H1 (cell line): ENCODE data around the gene A4GALT. TPM values are rescaled to one million over a fixed set of nuclear protein-coding genes. Genes with fewer than 3 reads are reported as not detected.

ENCODE experiments used
- CTCF ChIA-PET: fragments of 300-600 bp; sonication (Branson Sonifier 250); formaldehyde crosslinking; loops from one replicate; lab custom pipeline; 2021; ENCODE audit not compliant: partially characterized antibody; lab: Charles Lee
- POLR2A ChIA-PET: fragments of 300-600 bp; sonication (Branson Sonifier 250); formaldehyde crosslinking; loops from one replicate; lab custom pipeline; 2021; ENCODE audit warnings: inconsistent platforms; ENCODE audit not compliant: partially characterized antibody; lab: Charles Lee
- DNase-seq, 2 experiments: peaks; one replicate each; pipeline versions ENCODE4 v3.0.0 to v3.0.0-alpha.2; 2010 to 2022; ENCODE audit warnings: low spot score in 2 of 2, low read depth in 1 of 2, mixed read lengths in 1 of 2
- FAIRE-seq: peaks from 2 replicates; lab custom pipeline; 2011; peaks lifted over from hg19 to GRCh38; lab: Jason Lieb, UNC
- H2AFZ ChIP-seq: 2 replicates; pipeline ENCODE4 v1.8.1; 2012; ENCODE audit warnings: low read length, inconsistent platforms
- H2AK5ac ChIP-seq: 2 replicates; pipeline ENCODE4 v1.6.1; 2013; ENCODE audit warnings: low read depth, low read length
- H2BK120ac ChIP-seq: replicated peaks from 2 replicates; pipeline ENCODE3; 2013; ENCODE audit warnings: low read depth, low read length, inconsistent platforms
- H2BK12ac ChIP-seq: 2 replicates; pipeline ENCODE4 v1.6.1; 2013; ENCODE audit warnings: low read depth, low read length
- H2BK15ac ChIP-seq: 2 replicates; pipeline ENCODE4 v1.6.1; 2013; ENCODE audit warnings: low read length
- H2BK20ac ChIP-seq: 2 replicates; pipeline ENCODE4 v1.6.1; 2013; ENCODE audit warnings: low read length
- H2BK5ac ChIP-seq: 2 replicates; pipeline ENCODE4 v1.6.1; 2013; ENCODE audit warnings: low read depth, low read length
- H3K14ac ChIP-seq: 2 replicates; pipeline ENCODE4 v1.6.1; 2013; ENCODE audit warnings: inconsistent platforms; ENCODE audit not compliant: insufficient read length
- H3K18ac ChIP-seq: 2 replicates; pipeline ENCODE4 v1.6.1; 2013; ENCODE audit warnings: low read length; ENCODE audit errors: extremely low read depth
- H3K23ac ChIP-seq: 2 replicates; pipeline ENCODE4 v1.6.1; 2013; ENCODE audit warnings: inconsistent platforms; ENCODE audit not compliant: insufficient read length
- H3K23me2 ChIP-seq: 2 replicates; pipeline ENCODE4 v1.6.1; 2013; ENCODE audit warnings: low read depth, low read length
- H3K27ac ChIP-seq: 2 replicates; pipeline ENCODE4 v1.6.1; 2011; ENCODE audit warnings: low read depth, low read length, inconsistent platforms
- H3K27me3 ChIP-seq, 4 experiments: replicated peaks in 1 of 4; 1 replicate in 1 of 4; 2 replicates in 3 of 4; pipeline versions ENCODE4 v1.6.1 to v1.8.1; 2011 to 2013; ENCODE audit warnings: low read length in 3 of 4, mild to moderate bottlenecking in 3 of 4, inconsistent platforms in 2 of 4, mixed read lengths in 2 of 4, moderate library complexity in 1 of 4; ENCODE audit not compliant: control insufficient read depth in 3 of 4, insufficient read depth in 3 of 4; ENCODE audit errors: extremely low read depth in 1 of 4
- H3K36me3 ChIP-seq, 4 experiments: 2 replicates each; pipeline versions ENCODE4 v1.6.1 to v1.8.1; 2011 to 2013; ENCODE audit warnings: mild to moderate bottlenecking in 4 of 4, low read length in 3 of 4, moderate library complexity in 2 of 4, control low read depth in 1 of 4, inconsistent platforms in 1 of 4; ENCODE audit not compliant: insufficient read depth in 4 of 4, control insufficient read depth in 2 of 4
- H3K4ac ChIP-seq: replicated peaks from 2 replicates; pipeline ENCODE3; 2013; ENCODE audit warnings: low read length, low read depth, mixed read lengths, inconsistent platforms; ENCODE audit not compliant: insufficient read length
- H3K4me1 ChIP-seq, 4 experiments: replicated peaks in 1 of 4; 1 replicate in 1 of 4; 2 replicates in 3 of 4; pipeline versions ENCODE4 v1.6.1 to v1.8.1; 2011 to 2013; ENCODE audit warnings: low read length in 3 of 4, inconsistent platforms in 2 of 4, mixed read lengths in 1 of 4; ENCODE audit not compliant: insufficient read depth in 4 of 4, control insufficient read depth in 3 of 4
- H3K4me2 ChIP-seq, 2 experiments: 2 replicates each; pipeline versions ENCODE4 v1.6.1 to v1.8.1; 2011 to 2013; ENCODE audit warnings: low read depth in 2 of 2, low read length in 2 of 2, control low read depth in 1 of 2, inconsistent platforms in 1 of 2, mild to moderate bottlenecking in 1 of 2; ENCODE audit not compliant: insufficient read depth in 1 of 2
- H3K4me3 ChIP-seq, 4 experiments: fragments of 200-600, 300-600 bp in 1 of 4; sonication (generic), shearing (Covaris generic), sonication (Bioruptor Twin) in 1 of 4; 2 replicates each; pipeline versions ENCODE4 v1.5.1 to v1.8.1; 2011 to 2016; ENCODE audit warnings: low read length in 4 of 4, low read depth in 3 of 4, control low read depth in 2 of 4, inconsistent platforms in 2 of 4, mild to moderate bottlenecking in 2 of 4, mixed read lengths in 1 of 4, moderate library complexity in 1 of 4; ENCODE audit not compliant: insufficient read depth in 2 of 4; ENCODE audit errors: extremely low read depth in 1 of 4
- H3K56ac ChIP-seq: replicated peaks from 2 replicates; pipeline ENCODE3; 2013; ENCODE audit warnings: low read depth, mild to moderate bottlenecking, mixed read lengths, low read length, inconsistent platforms; ENCODE audit not compliant: insufficient read length
- H3K79me1 ChIP-seq: 2 replicates; pipeline ENCODE4 v1.6.1; 2013; ENCODE audit warnings: low read depth, low read length, control low read depth
- H3K79me2 ChIP-seq, 2 experiments: 2 replicates each; pipeline versions ENCODE4 v1.6.1 to v1.8.1; 2012 to 2013; ENCODE audit warnings: low read length in 2 of 2, mild to moderate bottlenecking in 2 of 2, inconsistent platforms in 1 of 2; ENCODE audit not compliant: insufficient read depth in 2 of 2, control insufficient read depth in 1 of 2
- H3K9ac ChIP-seq, 4 experiments: replicated peaks in 1 of 4; 1 replicate in 1 of 4; 2 replicates in 3 of 4; pipeline versions ENCODE4 v1.6.1 to v1.8.1; 2011 to 2013; ENCODE audit warnings: low read depth in 3 of 4, low read length in 3 of 4, control low read depth in 2 of 4, mild to moderate bottlenecking in 2 of 4, moderate library complexity in 2 of 4, inconsistent platforms in 1 of 4; ENCODE audit errors: extremely low read depth in 1 of 4
- H3K9me3 ChIP-seq, 2 experiments: 2 replicates each; pipeline versions ENCODE4 v1.6.1 to v1.8.1; 2012 to 2013; ENCODE audit warnings: mild to moderate bottlenecking in 2 of 2, moderate library complexity in 2 of 2, control low read depth in 1 of 2, inconsistent platforms in 1 of 2, low read depth in 1 of 2, low read length in 1 of 2, mixed read lengths in 1 of 2; ENCODE audit not compliant: insufficient read depth in 2 of 2
- H4K20me1 ChIP-seq, 2 experiments: replicated peaks in 1 of 2; 2 replicates each; pipeline versions ENCODE3 to v1.8.1; 2011 to 2013; ENCODE audit warnings: inconsistent platforms in 2 of 2, low read length in 2 of 2, mild to moderate bottlenecking in 1 of 2; ENCODE audit not compliant: insufficient read depth in 2 of 2, control insufficient read depth in 1 of 2
- H4K5ac ChIP-seq: 2 replicates; pipeline ENCODE4 v1.6.1; 2013; ENCODE audit warnings: low read length, low read depth, mixed read lengths, inconsistent platforms; ENCODE audit not compliant: insufficient read length
- H4K8ac ChIP-seq: 2 replicates; pipeline ENCODE4 v1.8.0; 2013; ENCODE audit warnings: mild to moderate bottlenecking, moderate library complexity, low read length, inconsistent platforms; ENCODE audit not compliant: insufficient read depth; ENCODE audit errors: extremely low read depth
- H4K91ac ChIP-seq: replicated peaks from 2 replicates; pipeline ENCODE3; 2013; ENCODE audit warnings: low read length, mixed read lengths, inconsistent platforms; ENCODE audit not compliant: insufficient read length
- BACH1 ChIP-seq: IDR thresholded peaks from 2 replicates; pipeline ENCODE4 v1.6.1; 2012; ENCODE audit warnings: low read length, improper control_type of control experiment
- EZH2 ChIP-seq: fragments of 200-600 bp; sonication (generic); IDR thresholded peaks from 2 replicates; pipeline ENCODE4 v1.7.1; 2012; ENCODE audit warnings: low read depth, mild to moderate bottlenecking, moderate library complexity, low read length, inconsistent platforms; ENCODE audit not compliant: severe bottlenecking
- JUND ChIP-seq: IDR thresholded peaks from 2 replicates; pipeline ENCODE4 v1.6.1; 2011; ENCODE audit warnings: mild to moderate bottlenecking, improper control_type of control experiment, low read length
- SAP30 ChIP-seq: fragments of 300-600 bp; sonication (generic); IDR thresholded peaks from 2 replicates; pipeline ENCODE4 v1.7.1; 2012; ENCODE audit warnings: low read length, moderate library complexity, mild to moderate bottlenecking, inconsistent platforms; ENCODE audit not compliant: insufficient read depth, insufficient replicate concordance
- SIX5 ChIP-seq: IDR thresholded peaks from 2 replicates; pipeline ENCODE4 v1.6.1; 2011; ENCODE audit warnings: mild to moderate bottlenecking, low read depth, low read length
- WGBS, 2 experiments: shearing (Covaris generic) in 1 of 2; methylation state at CpG; one replicate each; pipeline versions ENCODE4 v1.1.6 to v1.1.7; 2013 to 2015; ENCODE audit warnings: low lambda C conversion rate in 2 of 2, mixed read lengths in 2 of 2, inconsistent platforms in 1 of 2, low coverage in 1 of 2, missing lambda C conversion rate in 1 of 2; ENCODE audit not compliant: insufficient replicate concordance in 2 of 2, insufficient coverage in 1 of 2, insufficient read length in 1 of 2; ENCODE audit errors: extremely low coverage in 1 of 2, missing lambda C conversion rate in 1 of 2; 5-methylcytosine and 5-hydroxymethylcytosine counted together
- polyA plus RNA-seq, 7 experiments: library from polyadenylated mRNA; depleted of rRNA in 3 of 7; stranded (reverse) in 5 of 7; unstranded in 2 of 7; fragments of >200 nt in 5 of 7; fragments of 200-250 nt in 2 of 7; gene quantifications; 1 replicate in 5 of 7; 2 replicates in 1 of 7; 4 replicates in 1 of 7; pipeline versions ENCODE4 v1.2.1 to v1.2.3, GENCODE V29; 2011 to 2013; ENCODE audit warnings: missing spikeins in 2 of 7, mixed read lengths in 2 of 7
- total RNA-seq: library from RNA; stranded (reverse); fragmentation: NEBNext Ultra II Directional; extraction: Animal tissue kit (Norgen Biotek cat#: 25700); gene quantifications from 2 replicates; pipeline ENCODE4 v1.2.1, GENCODE V29; 2021

The A4GALT gene
- total and polyA plus RNA-seq, 2 of the 8 experiments (the other 6 are each of a cell fraction or from before 2014, with no cell fraction given): 7.2 to 13.8 TPM

GRCh38 chr22:42670046-42670445, 50.6 kb downstream of the A4GALT start:
- no peak overlapping the region for H4K8ac ChIP-seq
- 87% methylated on average over 4 of the region's 4 CpGs; no CpG with 5 or more reads in 1 of the 2 experiments for WGBS, 2 experiments
- no peaks in the 10 kb centered on the region for H3K9me3 ChIP-seq
- H4K20me1 ChIP-seq: no peaks in the 10 kb centered on the region
- no peaks in the 10 kb centered on the region for H3K27me3 ChIP-seq
- no peak overlapping the region for H3K4ac ChIP-seq
- no peak overlapping the region for H3K23ac ChIP-seq
- no peak overlapping the region for H3K18ac ChIP-seq
- no peaks in the 10 kb centered on the region for H3K36me3 ChIP-seq
- H3K79me2 ChIP-seq: no peaks in the 10 kb centered on the region
- CTCF ChIA-PET: no interaction called here
- no peak overlapping the region for H3K4me2 ChIP-seq
- POLR2A ChIA-PET: interaction anchor here (1.2 kb wide), 1 partner anchor 19 kb away, joined by 3 read pairs; no protein-coding TSS in a partner anchor
- H2BK120ac ChIP-seq: no peak overlapping the region
- H2BK20ac ChIP-seq: no peak overlapping the region
- FAIRE-seq: no peak
- H2AK5ac ChIP-seq: no peak overlapping the region
- H3K4me3 ChIP-seq: no peak overlapping the region
- peaks cover 0 to 5% (median 0%) of the 10 kb centered on the region in 4 experiments; a peak in 3 of 7 replicates for H3K4me1 ChIP-seq
- no peak overlapping the region for H4K5ac ChIP-seq
- H3K56ac ChIP-seq: no peak overlapping the region
- H4K91ac ChIP-seq: no peak overlapping the region
- no peaks in the 10 kb centered on the region for H3K79me1 ChIP-seq
- no peak overlapping the region for H2BK15ac ChIP-seq
- H2BK12ac ChIP-seq: no peak overlapping the region
- no peak overlapping the region for H2AFZ ChIP-seq
- H3K27ac ChIP-seq: no peak overlapping the region
- H3K23me2 ChIP-seq: no peaks in the 10 kb centered on the region
- no peak overlapping the region for H2BK5ac ChIP-seq
- DNase-seq: no peak
- no peak overlapping the region for H3K14ac ChIP-seq
- no peak overlapping the region for H3K9ac ChIP-seq
- TF ChIP-seq SAP30: no peak
- no peak for TF ChIP-seq SIX5
- no peak for TF ChIP-seq JUND
- TF ChIP-seq EZH2: no peak
- no peak for TF ChIP-seq BACH1
